Ishikawa (cell line): ENCODE data around the gene SLC35F6.

Experiments used
- CEBPB ChIP-seq: IDR thresholded peaks from 2 replicates; pipeline ENCODE4 v1.6.1; 2012
- EP300 ChIP-seq: IDR thresholded peaks from 2 replicates; pipeline ENCODE4 v1.6.1; 2012; ENCODE audit warnings: borderline replicate concordance
- RAD21 ChIP-seq: IDR thresholded peaks from 2 replicates; pipeline ENCODE4 v1.6.1; 2012; ENCODE audit warnings: low read depth
- REST ChIP-seq: IDR thresholded peaks from 2 replicates; pipeline ENCODE4 v1.6.1; 2012; ENCODE audit warnings: low read depth, mild to moderate bottlenecking
- TAF1 ChIP-seq: IDR thresholded peaks from 2 replicates; pipeline ENCODE4 v1.6.1; 2012; ENCODE audit warnings: low read depth, mild to moderate bottlenecking
- TCF12 ChIP-seq: IDR thresholded peaks from 2 replicates; pipeline ENCODE4 v1.6.1; 2012; ENCODE audit warnings: low read depth
- TEAD4 ChIP-seq: IDR thresholded peaks from 2 replicates; pipeline ENCODE4 v1.6.1; 2012

GRCh38 chr2:26740890-26741302 is 23.2 kb upstream of the SLC35F6 start:
- no peak for TF ChIP-seq EP300
- no peak for TF ChIP-seq CEBPB
- no peak for TF ChIP-seq TAF1
- TF ChIP-seq RAD21: no peak
- no peak for TF ChIP-seq TCF12
- no peak for TF ChIP-seq TEAD4
- TF ChIP-seq REST: no peak
